Endothelial cell of umbilical vein (primary cell): ENCODE data around the gene ANKRD12.

Source experiments
- TF ChIP-seq, protein P1 (sequence below), 2 donors: IDR thresholded peaks; 1 replicate in 1 of 2; 2 replicates in 1 of 2; pipeline ENCODE4 v1.5.1; 2011; ENCODE audit warnings: low read length in 2 of 2, mild to moderate bottlenecking in 2 of 2, moderate library complexity in 2 of 2, control low read depth in 1 of 2, inconsistent platforms in 1 of 2, low read depth in 1 of 2; ENCODE audit not compliant: insufficient read depth in 1 of 2; ENCODE audit errors: extremely low read depth in 1 of 2
- TF ChIP-seq, protein P2 (sequence below): IDR thresholded peaks from 2 replicates; pipeline ENCODE4 v1.6.1; 2011; ENCODE audit not compliant: insufficient read depth, insufficient read length

GRCh38 chr18:9173770-9174233 lies 37.2 kb downstream of the ANKRD12 start:
- TF ChIP-seq, protein P1, sequence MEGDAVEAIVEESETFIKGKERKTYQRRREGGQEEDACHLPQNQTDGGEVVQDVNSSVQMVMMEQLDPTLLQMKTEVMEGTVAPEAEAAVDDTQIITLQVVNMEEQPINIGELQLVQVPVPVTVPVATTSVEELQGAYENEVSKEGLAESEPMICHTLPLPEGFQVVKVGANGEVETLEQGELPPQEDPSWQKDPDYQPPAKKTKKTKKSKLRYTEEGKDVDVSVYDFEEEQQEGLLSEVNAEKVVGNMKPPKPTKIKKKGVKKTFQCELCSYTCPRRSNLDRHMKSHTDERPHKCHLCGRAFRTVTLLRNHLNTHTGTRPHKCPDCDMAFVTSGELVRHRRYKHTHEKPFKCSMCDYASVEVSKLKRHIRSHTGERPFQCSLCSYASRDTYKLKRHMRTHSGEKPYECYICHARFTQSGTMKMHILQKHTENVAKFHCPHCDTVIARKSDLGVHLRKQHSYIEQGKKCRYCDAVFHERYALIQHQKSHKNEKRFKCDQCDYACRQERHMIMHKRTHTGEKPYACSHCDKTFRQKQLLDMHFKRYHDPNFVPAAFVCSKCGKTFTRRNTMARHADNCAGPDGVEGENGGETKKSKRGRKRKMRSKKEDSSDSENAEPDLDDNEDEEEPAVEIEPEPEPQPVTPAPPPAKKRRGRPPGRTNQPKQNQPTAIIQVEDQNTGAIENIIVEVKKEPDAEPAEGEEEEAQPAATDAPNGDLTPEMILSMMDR (IDR thresholded peaks at IDR 0.05; ENCODE audit: extremely low read depth in 1 of 2, insufficient read depth in 1 of 2, low read depth in 1 of 2, low read length in 2 of 2): no peak
- TF ChIP-seq, protein P2, sequence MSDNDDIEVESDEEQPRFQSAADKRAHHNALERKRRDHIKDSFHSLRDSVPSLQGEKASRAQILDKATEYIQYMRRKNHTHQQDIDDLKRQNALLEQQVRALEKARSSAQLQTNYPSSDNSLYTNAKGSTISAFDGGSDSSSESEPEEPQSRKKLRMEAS: no peak
